Spinal cord (tissue), 10 donors: Measurements from ENCODE around the gene CENPP. TPM values are rescaled to one million over a fixed set of nuclear protein-coding genes. Genes with fewer than 3 reads are reported as not detected.

Source experiments
- DNase-seq, 6 donors: peaks; one replicate each; pipeline versions ENCODE4 v3.0.0 to v3.0.0-alpha.2; 2013 to 2015; ENCODE audit warnings: low spot score in 6 of 6, low read depth in 4 of 6
- H3K27ac ChIP-seq: one replicate; pipeline ENCODE4 v1.5.1; 2013; ENCODE audit warnings: low read depth, low read length, control low read depth
- H3K27me3 ChIP-seq: one replicate; pipeline ENCODE4 v1.6.1; 2013; ENCODE audit warnings: low read length; ENCODE audit not compliant: control insufficient read depth, insufficient read depth
- H3K36me3 ChIP-seq: one replicate; pipeline ENCODE4 v1.6.1; 2013; ENCODE audit warnings: low read length; ENCODE audit not compliant: control insufficient read depth, insufficient read depth
- H3K4me1 ChIP-seq: one replicate; pipeline ENCODE4 v1.6.1; 2013; ENCODE audit warnings: low read length; ENCODE audit not compliant: control insufficient read depth, insufficient read depth
- H3K4me3 ChIP-seq: one replicate; pipeline ENCODE4 v1.5.1; 2013; ENCODE audit warnings: low read depth, low read length, control low read depth
- H3K9me3 ChIP-seq: one replicate; pipeline ENCODE4 v1.6.1; 2013; ENCODE audit warnings: low read length; ENCODE audit not compliant: control insufficient read depth, insufficient read depth
- WGBS: methylation state at CpG from one replicate; pipeline ENCODE4 v1.1.5; 2013; ENCODE audit warnings: missing lambda C conversion rate; ENCODE audit not compliant: insufficient coverage; 5-methylcytosine and 5-hydroxymethylcytosine counted together
- polyA plus RNA-seq, 2 donors: library from polyadenylated mRNA; unstranded; fragments of 120-200 nt; gene quantifications; one replicate each; pipeline ENCODE4 v1.2.1, GENCODE V29; 2013; ENCODE audit not compliant: insufficient read length in 2 of 2
- total RNA-seq, 2 donors: library from RNA; depleted of rRNA in 1 of 2; stranded (reverse); fragments of 120-200 nt in 1 of 2; fragments of >200 nt in 1 of 2; gene quantifications; one replicate each; pipeline versions ENCODE4 v1.2.3 to v1.2.4, GENCODE V29; 2013 to 2014
- donor health status: healthy.

The CENPP gene
- total and polyA plus RNA-seq, 4 donors, result 5.4 to 15.5 (median 10.2) TPM

DNA sequence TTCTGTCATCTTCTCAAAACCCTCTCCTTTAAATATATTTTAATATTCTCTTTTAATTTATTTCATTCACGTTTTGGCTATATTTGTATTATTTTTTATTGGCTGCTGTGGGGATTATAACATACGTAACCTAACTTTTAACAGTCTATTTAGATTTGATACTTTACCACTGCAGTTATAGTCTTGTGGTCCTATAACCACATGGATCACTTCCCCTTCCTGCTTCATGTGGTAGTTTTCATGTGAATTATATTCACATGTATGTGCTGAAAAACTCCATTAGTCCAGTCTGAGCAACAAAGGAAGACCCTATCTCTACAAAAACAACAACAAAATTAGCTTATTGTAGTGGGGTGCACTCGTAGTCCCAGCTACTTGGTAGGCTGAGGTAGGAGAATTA, 34.3 kb downstream of the CENPP start:
- no peak overlapping the region for H3K27ac ChIP-seq
- WGBS, result no CpG with 5 or more reads among the region's 3 CpGs
- H3K4me3 ChIP-seq, result no peak overlapping the region

GRCh38 chr9:92369075-92369474, 43.3 kb downstream of the CENPP start:
- Histone ChIP-seq H3K9me3 (peaks cover 4% of the 10 kb centered on the region), H3K4me3 (no peak overlapping the region), H3K4me1 (no peaks in the 10 kb centered on the region), H3K27ac (no peak overlapping the region), H3K36me3 (no peaks in the 10 kb centered on the region), H3K27me3 (no peaks in the 10 kb centered on the region)
- no peak for DNase-seq
- 11% methylated on average over 2 of the region's 2 CpGs for WGBS

More for the DNA sequence above, 34.3 kb downstream of the CENPP start:
- H3K4me1 ChIP-seq, result no peaks in the 10 kb centered on the region
- H3K36me3 ChIP-seq, result no peaks in the 10 kb centered on the region
- H3K9me3 ChIP-seq, result peaks cover 6% of the 10 kb centered on the region
- DNase-seq, result no peak
- H3K27me3 ChIP-seq, result no peaks in the 10 kb centered on the region

GRCh38 chr9:92373167-92373566, 47.4 kb downstream of the CENPP start:
- H3K27ac ChIP-seq, result no peak overlapping the region
- H3K4me1 ChIP-seq, result no peaks in the 10 kb centered on the region
- peaks cover 2% of the 10 kb centered on the region for H3K9me3 ChIP-seq
- DNase-seq, result no peak
- 100% methylated on average over 1 of the region's 2 CpGs for WGBS
- no peaks in the 10 kb centered on the region for H3K36me3 ChIP-seq
- no peaks in the 10 kb centered on the region for H3K27me3 ChIP-seq
- no peak overlapping the region for H3K4me3 ChIP-seq

DNA sequence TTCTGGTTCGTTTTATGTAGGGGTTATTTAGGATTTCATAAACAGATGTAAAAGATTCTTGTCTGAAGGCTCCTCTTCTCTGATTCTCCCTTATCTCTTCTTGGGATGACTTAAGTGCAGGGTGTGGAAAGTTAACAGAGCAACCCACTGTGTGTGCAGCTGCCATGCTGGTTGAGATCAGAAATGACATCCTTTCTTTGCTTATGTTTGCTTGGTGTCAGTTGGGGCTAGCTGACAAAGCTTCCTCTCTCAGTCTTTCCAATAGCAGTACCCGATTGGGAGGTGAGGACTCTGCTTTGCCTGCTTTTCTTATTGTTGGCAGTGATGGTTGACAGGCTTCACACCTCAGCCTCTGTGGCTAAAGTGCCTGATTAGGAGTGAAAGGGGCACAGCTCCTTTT, 52.1 kb downstream of the CENPP start:
- H3K4me1 ChIP-seq, result no peaks in the 10 kb centered on the region
- peak in 1 of 6 donors; percentile 6 for DNase-seq
- H3K36me3 ChIP-seq, result no peaks in the 10 kb centered on the region
- no CpG with 5 or more reads among the region's 2 CpGs for WGBS
- H3K4me3 ChIP-seq, result no peak overlapping the region
- H3K9me3 ChIP-seq, result no peaks in the 10 kb centered on the region
- peak overlapping the region; percentile 16 for H3K27ac ChIP-seq
- H3K27me3 ChIP-seq, result no peaks in the 10 kb centered on the region

DNA sequence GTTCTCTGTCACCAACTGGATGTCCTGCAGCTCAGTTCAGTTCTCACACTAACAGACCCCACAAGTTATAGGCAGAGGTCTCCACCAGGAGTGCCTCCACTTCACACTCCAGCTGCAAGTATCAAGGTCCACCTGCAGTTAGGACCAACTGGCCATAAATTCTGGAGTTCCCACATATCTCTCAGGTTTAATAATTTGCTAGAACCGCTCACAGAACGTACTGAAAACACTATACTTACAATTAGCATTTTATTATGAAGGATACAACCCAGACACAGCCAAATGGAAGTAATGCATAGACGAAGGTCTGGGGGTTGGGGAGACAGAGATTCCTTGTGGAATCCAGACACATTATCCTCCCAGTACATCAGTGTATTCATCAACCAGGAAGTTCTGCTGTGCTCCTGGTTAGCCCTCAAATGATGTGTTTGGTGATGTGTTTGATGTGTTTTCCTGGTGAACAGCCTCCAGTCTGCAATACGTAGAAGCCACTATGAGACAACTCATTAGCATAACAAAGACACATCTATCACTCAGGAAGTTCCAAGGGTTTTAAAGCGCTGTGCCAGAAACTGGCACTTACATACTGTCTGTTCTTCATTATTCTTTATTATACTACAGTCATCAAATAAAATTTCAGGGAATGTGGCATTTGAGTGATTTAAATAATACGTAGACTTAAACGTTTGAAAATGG, 53.3 kb downstream of the CENPP start:
- H3K9me3 ChIP-seq, result no peaks in the 10 kb centered on the region
- H3K4me3 ChIP-seq, result no peak overlapping the region
- H3K27ac ChIP-seq, result no peak overlapping the region
- H3K36me3 ChIP-seq, result no peaks in the 10 kb centered on the region
- H3K27me3 ChIP-seq, result no peaks in the 10 kb centered on the region
- no CpG with 5 or more reads among the region's 7 CpGs for WGBS
- peak in 1 of 6 donors; percentile 9 for DNase-seq
- H3K4me1 ChIP-seq, result no peaks in the 10 kb centered on the region

DNA sequence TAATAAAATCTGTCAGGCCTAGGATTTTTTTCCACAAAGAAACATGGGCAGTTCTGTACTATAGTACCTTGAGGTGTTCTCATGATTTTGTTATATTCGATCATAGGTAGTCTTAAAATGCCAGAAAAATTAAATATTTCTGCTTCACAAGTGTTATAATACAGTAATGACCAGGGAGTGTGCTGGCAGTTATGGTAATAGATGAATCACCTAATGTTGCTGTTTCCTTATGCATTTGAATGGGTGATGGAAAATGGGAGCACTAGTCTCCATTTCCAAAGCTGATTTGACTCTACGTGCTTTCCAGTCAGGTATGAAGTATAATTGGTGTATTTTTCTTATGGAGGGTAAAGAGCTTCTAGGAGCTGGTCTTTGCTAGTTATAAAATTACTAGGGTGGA, 54.9 kb downstream of the CENPP start:
- WGBS, result no CpG with 5 or more reads among the region's 2 CpGs
- Histone ChIP-seq H3K4me1 (no peaks in the 10 kb centered on the region), H3K36me3 (no peaks in the 10 kb centered on the region), H3K27me3 (no peaks in the 10 kb centered on the region), H3K27ac (no peak overlapping the region), H3K4me3 (no peak overlapping the region), H3K9me3 (no peaks in the 10 kb centered on the region)
- DNase-seq, result no peak

DNA sequence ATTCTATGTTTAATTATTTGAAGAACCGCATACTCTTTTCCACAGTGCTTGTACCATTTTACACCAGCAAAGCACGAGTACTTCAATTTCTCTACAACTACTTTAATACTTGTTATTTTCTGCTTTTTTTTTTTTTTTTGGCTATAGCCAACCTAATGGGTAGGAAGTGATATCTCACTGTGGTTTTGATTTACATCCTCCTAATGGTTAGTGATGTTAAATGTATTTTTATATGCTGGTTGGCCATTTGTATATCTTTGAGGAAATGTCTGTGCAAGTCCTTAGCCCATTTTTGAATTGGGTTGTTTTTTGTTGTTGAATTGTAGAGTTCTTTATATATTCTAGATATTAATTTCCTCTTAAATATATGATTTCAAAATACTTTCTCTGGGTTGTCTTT, 56.0 kb downstream of the CENPP start:
- Histone ChIP-seq H3K9me3 (no peaks in the 10 kb centered on the region), H3K27me3 (no peaks in the 10 kb centered on the region), H3K4me3 (no peak overlapping the region), H3K4me1 (no peaks in the 10 kb centered on the region), H3K36me3 (no peaks in the 10 kb centered on the region), H3K27ac (no peak overlapping the region)
- WGBS, result no CpG with 5 or more reads among the region's 2 CpGs
- no peak for DNase-seq

GRCh38 chr9:92384375-92384774, 58.6 kb downstream of the CENPP start:
- Histone ChIP-seq H3K4me1 (no peaks in the 10 kb centered on the region), H3K27me3 (no peaks in the 10 kb centered on the region), H3K4me3 (no peak overlapping the region), H3K36me3 (no peaks in the 10 kb centered on the region), H3K9me3 (no peaks in the 10 kb centered on the region), H3K27ac (no peak overlapping the region)
- no peak for DNase-seq
- no CpG with 5 or more reads among the region's 1 CpG for WGBS

GRCh38 chr9:92385001-92385400, 59.2 kb downstream of the CENPP start:
- no peak for DNase-seq
- no peak overlapping the region for H3K4me3 ChIP-seq
- no peaks in the 10 kb centered on the region for H3K36me3 ChIP-seq
- H3K9me3 ChIP-seq, result no peaks in the 10 kb centered on the region
- H3K27me3 ChIP-seq, result no peaks in the 10 kb centered on the region
- H3K27ac ChIP-seq, result peak overlapping the region; percentile 33
- H3K4me1 ChIP-seq, result no peaks in the 10 kb centered on the region
- no CpG with 5 or more reads among the region's 3 CpGs for WGBS

DNA sequence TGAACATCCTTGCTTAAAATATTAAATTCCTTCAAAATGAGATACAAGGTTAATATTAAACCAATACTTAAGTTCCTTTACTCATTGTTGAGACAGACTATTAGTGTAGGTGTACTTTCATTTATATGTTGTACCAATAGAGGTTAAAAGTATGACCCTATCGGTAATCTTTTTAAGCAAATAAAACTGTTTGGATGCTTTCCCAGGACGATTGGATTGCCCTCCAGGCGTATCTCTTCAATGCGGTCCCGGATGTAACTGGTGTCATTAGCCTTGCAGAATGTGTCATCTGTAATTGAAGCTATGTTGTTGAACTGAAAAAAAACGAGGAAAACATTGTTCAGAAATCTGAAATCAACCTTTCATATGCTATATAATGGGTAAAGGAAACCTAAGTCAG, 59.7 kb downstream of the CENPP start:
- 92% methylated on average over 5 of the region's 6 CpGs for WGBS
- no peaks in the 10 kb centered on the region for H3K4me1 ChIP-seq
- peak overlapping the region; percentile 33 for H3K27ac ChIP-seq
- no peaks in the 10 kb centered on the region for H3K27me3 ChIP-seq
- no peak overlapping the region for H3K4me3 ChIP-seq
- H3K36me3 ChIP-seq, result no peaks in the 10 kb centered on the region
- no peak for DNase-seq
- H3K9me3 ChIP-seq, result no peaks in the 10 kb centered on the region
